Erythroblast (primary cell): ENCODE measurements around the gene GORASP2.
A peak's percentile ranks its signal among the peaks of the same experiment; 100 is the strongest.
"Not testable (repeated sequence)": the region's sequence is repeated elsewhere in the genome, so short reads cannot be mapped to it uniquely, and the experiment has no call there.

ENCODE experiments used
- DNase-seq, 2 experiments: peaks; one replicate each; lab custom pipeline; 2025; lab: John Stamatoyannopoulos, UW
- GATA1 ChIP-seq: IDR thresholded peaks from 2 replicates; pipeline ENCODE4 v1.6.1; 2011; ENCODE audit warnings: low read depth, mild to moderate bottlenecking, control low read depth, low read length, moderate library complexity
- POLR2A ChIP-seq: IDR thresholded peaks from 2 replicates; pipeline ENCODE4 v1.6.1; 2011; ENCODE audit warnings: mild to moderate bottlenecking, low read length

The GORASP2 gene

DNA sequence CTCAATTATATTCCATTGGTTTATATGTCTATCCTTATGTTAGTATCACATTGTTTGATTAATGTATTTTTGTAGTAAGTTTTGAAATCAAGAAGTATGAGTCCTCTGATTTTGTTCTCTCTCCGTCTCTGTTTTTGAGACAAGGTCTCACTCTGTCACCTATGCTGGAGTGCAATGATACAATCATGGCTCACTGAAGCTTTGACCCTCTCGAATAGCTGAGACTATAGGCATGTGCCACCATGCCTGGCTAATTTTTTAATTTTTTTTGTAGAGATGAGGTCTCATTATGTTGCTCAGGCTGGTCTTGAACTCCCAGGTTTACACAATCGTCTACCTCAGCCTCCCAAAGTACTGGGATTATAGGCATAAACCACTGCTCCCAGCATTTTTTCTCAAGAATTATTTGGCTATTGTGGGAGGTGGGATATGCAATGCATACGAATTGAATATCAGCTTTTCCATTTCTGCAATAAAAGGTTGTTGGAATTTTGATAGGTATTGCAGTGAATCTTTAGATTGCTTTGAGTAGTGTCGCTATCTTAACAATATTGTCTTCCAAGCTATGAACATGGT is 17.7 kb upstream of the GORASP2 start:
- no peak for DNase-seq
- TF ChIP-seq POLR2A = no peak
- no peak for TF ChIP-seq GATA1

- not testable (repeated sequence) for DNase-seq
These were observed 13.9 kb upstream of the GORASP2 start for GRCh38 chr2:170914994-170915666.

- TF ChIP-seq GATA1 (no peak), POLR2A (no peak)
These were observed 11.7 kb upstream of the GORASP2 start for GRCh38 chr2:170917219-170917913.

DNA sequence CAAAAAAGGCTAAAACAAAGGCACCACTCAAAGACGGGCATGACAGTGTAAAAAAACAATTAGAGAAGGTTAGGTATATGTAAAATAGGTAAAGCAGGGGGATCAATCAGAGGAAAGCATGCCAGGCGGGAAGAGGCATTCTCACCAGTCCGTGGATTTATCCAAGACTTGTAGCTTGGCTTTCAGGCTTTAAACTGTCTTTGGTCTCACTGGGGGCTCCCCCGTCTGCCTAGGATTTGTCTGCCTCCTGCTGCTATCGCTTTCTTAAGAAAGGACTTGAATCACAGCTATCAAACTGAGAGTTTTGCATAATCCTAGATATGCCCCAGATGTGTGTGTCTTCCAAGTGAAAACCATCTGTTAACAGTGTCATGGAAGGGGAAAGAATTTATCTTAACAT is 11.1 kb upstream of the GORASP2 start:
- no peak for DNase-seq
- no peak for TF ChIP-seq GATA1
- TF ChIP-seq POLR2A = no peak

More at GRCh38 chr2:170917219-170917913, 11.7 kb upstream of the GORASP2 start:
- DNase-seq = peak; percentile 4 to 16

- DNase-seq = not testable (repeated sequence)
These were observed 7.2 kb upstream of the GORASP2 start for GRCh38 chr2:170921873-170922272.

DNA sequence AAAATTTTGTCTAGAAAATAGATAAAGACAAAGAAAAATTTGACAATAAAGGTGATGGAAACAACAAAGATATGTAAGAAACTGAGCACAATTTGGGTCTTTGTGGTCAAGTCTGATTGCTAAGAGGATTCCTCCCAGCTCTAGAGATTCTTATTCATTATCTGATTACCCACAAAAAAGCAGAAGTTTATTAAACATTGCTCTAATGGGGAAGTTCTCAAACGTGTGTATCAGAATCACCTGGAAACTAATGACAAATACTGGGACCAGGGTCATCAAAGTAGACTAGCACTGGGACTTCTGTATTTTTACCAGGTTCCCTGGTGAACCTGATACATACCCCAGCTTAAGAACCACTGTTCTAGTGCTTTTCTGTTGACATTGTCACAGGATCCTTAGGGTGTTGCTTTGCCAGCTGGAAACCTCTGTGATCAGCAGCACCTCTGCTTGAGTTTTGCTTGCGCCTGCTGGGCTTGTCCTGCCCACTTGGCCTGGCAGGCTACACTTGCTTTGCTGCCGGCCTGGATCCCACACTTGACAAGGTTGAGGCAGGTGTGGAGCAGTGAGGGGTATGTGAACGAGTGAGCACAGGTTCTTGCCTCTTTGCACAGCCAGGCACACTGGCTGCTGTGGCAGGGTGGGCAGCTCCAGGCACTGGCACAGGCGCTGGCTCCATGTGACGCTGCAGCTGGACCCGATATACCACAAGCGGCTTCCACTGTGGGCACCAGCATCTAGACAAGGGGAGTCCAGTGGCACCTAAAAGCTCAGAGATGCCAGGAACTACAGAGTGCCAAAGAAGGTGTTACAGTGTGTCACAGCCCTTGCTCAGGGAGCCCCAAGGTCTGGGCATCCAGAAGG is 6.2 kb upstream of the GORASP2 start:
- TF ChIP-seq GATA1 (no peak), POLR2A (no peak)
- no peak for DNase-seq

GRCh38 chr2:170923799-170924198 is 5.3 kb upstream of the GORASP2 start:
- TF ChIP-seq POLR2A (no peak), GATA1 (no peak)
- peak; percentile 5 to 52 for DNase-seq

DNA sequence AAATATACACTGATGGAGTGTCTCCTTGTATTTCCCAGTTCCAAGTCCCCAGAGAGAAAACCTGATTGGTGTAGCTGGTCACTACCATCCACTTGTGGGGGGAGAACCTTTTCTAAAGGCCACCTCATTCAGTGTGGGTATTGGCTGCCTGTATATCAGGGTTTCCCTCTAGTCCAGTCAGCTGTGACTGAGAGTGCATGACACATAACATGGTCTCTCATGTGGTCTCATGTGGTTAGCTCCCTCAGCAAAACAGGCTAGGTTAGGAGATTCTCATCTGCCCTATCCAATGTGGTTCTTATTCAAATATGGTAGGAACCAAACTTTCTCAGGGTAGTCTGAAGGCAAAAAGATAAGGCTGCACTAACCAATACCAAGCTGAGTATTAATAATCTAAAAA is 4.1 kb upstream of the GORASP2 start:
- no peak for DNase-seq
- TF ChIP-seq GATA1 (no peak), POLR2A (no peak)

DNA sequence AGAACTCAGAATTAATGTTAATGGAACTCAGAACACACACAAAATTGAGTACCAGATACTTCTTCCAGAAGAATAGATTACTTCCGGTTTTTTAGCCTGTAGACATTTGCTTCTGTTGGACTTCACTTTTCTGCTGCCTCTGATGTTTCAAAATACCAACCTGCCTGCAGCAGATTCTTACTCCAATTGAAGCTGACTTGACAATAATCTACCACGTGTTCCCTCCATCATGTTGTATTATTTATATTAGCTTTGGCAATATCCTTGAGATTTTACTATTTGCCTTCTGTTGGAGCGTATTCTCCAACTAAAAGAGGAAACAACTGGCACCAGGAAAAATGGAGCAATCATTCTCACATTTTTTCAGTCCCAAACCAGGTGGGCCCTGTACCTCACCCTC is 3.1 kb upstream of the GORASP2 start:
- TF ChIP-seq GATA1 (no peak), POLR2A (no peak)
- no peak for DNase-seq

GRCh38 chr2:170926743-170927297 is 2.2 kb upstream of the GORASP2 start:
- TF ChIP-seq POLR2A (no peak), GATA1 (no peak)
- no peak for DNase-seq

DNA sequence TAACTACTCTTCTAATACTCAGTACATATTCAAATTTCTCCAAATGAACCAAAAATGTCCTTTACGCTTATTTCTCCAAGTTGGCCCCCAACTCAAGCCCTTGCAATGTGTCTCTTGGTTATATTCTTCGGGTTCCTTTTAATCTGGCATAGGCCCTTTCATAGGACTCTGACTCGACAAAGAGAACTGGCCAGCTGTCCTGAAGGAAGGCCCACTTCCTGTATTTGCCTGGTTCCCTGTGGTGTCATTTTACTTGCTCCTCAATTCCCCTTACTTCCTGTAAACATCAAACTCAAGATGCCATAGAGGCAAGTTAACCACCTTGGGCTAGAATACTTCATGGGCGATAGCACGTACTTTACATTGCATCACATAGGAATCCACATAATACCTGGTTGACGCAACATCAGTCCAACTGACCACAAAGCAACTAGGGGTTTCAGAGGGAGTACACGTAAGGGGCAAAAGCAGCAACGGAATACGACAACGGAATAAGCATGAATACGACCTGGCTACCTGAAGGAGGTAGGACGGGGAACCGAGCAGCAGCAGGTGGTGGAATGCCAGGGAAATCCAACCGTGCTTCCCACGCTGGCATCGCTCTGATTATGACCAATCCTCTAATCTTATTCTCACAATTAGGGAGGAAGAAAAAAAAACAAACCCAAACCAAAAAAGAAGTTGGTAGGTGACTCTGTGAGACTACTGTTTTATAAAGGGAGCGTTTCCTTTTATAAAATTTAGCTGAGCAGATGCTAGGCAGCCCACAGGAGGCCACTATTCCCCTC is 823 bp upstream of the GORASP2 start:
- DNase-seq = peak; percentile 42 to 50
- TF ChIP-seq GATA1 = no peak
- TF ChIP-seq POLR2A = no peak

DNA sequence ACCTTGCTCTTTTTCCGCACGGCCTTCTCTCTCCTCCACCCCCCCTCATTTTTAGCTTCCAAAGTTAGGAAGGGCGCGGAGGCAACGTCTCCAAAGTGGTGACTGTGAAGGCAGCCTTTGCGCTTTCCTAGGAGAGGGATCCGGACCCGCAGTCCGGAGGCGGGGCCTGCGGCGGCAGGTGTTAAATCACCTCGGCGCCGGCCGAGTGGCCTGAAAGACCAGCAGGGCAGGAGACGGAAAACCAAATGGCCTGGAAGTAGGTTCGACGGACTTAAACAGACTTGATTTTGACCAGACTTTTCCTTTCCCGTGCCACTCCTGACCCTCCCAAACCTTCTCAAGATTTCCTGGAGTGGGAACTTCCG is 615 bp downstream of the GORASP2 start:
- TF ChIP-seq GATA1 (no peak), POLR2A (no peak)
- peak; percentile 65 to 76 for DNase-seq
